ENCODE measurements around the gene ZFP82.

ZFP82 gene

DNA sequence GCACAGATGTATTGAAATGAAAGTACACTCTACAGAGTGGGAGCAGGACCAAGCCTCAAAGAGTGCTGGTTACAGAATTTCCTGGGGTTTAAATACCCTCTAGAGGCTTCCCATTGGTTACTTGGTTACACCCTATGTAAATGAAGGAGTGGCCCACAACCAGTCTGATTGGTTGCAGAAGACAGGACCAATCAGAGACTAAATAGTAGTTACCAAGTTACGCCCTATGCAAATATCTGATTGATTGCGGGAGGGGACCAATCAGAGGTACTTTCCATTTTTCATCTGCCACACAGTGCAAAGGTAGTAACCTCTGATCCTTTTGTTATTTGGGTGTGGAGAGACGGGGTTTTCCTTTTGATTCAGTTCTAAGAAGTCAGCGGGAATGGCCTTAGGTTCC, 5.5 kb upstream of the ZFP82 start:
- Histone ChIP-seq H3K4me3 (ENCODE audit: low read length) (no peak overlapping the region), H3K4me2 (ENCODE audit: low read depth, low read length) (no peak overlapping the region), H3K9me2 (replicated peaks; ENCODE audit: insufficient read depth, low read length) (no peaks in the 10 kb centered on the region), H3K4me1 (ENCODE audit: low read length) (no peaks in the 10 kb centered on the region), H3F3A (ENCODE audit: insufficient read depth, low read length) (no peaks in the 10 kb centered on the region), H3K27ac (ENCODE audit: low read length) (no peak overlapping the region), H3K27me3 (replicated peaks; ENCODE audit: insufficient read depth, low read length) (no peaks in the 10 kb centered on the region), H3K79me2 (ENCODE audit: low read length) (no peaks in the 10 kb centered on the region), H3K9ac (ENCODE audit: low read length) (no peak overlapping the region), H2AFZ (ENCODE audit: low read length) (no peak overlapping the region), H3K36me3 (replicated peaks; ENCODE audit: insufficient read depth, low read length) (no peaks in the 10 kb centered on the region), H3K9me3 (replicated peaks; ENCODE audit: insufficient read depth, low read length) (no peaks in the 10 kb centered on the region; the same call in 1 of the 2 replicates), H4K20me1 (ENCODE audit: insufficient read depth, low read length) (no peaks in the 10 kb centered on the region)
- DNase-seq: no peak
- TF ChIP-seq, protein P1, sequence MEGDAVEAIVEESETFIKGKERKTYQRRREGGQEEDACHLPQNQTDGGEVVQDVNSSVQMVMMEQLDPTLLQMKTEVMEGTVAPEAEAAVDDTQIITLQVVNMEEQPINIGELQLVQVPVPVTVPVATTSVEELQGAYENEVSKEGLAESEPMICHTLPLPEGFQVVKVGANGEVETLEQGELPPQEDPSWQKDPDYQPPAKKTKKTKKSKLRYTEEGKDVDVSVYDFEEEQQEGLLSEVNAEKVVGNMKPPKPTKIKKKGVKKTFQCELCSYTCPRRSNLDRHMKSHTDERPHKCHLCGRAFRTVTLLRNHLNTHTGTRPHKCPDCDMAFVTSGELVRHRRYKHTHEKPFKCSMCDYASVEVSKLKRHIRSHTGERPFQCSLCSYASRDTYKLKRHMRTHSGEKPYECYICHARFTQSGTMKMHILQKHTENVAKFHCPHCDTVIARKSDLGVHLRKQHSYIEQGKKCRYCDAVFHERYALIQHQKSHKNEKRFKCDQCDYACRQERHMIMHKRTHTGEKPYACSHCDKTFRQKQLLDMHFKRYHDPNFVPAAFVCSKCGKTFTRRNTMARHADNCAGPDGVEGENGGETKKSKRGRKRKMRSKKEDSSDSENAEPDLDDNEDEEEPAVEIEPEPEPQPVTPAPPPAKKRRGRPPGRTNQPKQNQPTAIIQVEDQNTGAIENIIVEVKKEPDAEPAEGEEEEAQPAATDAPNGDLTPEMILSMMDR (IDR thresholded peaks at IDR 0.05; ENCODE audit: low read length): no peak
- TF ChIP-seq EZH2 (optimal IDR thresholded peaks at IDR 0.05; ENCODE audit: low read depth, low read length): no peak

DNA sequence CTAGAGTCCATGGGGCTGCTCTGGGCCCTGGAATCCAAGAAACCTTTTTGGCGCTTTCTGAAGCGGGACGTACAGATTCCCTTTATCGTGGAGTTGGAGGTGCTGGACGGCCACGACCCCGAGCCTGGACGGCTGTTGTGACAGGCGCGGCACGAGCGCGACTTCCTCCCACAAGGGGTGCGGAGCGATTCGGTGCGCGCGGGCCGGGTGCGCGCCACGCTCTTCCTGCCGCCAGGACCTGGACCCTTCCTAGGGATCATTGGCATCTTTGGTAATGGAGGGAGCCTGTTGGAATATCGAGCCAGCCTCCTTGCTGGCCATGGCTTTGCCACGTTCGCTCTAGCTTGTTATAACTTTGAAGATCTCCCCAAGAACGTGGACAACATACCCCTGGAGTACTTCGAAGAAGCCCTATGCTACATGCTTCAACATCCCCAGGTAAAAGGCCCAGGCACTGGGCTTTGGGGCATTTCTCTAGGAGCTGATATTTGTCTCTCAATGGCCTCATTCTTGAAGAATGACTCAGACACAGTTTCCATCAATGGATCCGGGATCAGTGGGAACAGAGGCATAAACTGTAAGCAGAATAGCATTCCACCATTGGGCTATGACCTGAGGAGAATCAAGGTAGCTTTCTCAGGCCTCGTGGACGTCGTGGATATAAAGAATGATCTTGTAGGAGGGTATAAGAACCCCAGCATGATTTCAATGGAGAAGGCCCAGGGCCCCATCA, 3.5 kb upstream of the ZFP82 start:
- H3K4me2 ChIP-seq (ENCODE audit: low read depth, low read length): no peak overlapping the region
- H3K9me2 ChIP-seq (replicated peaks; ENCODE audit: insufficient read depth, low read length): no peaks in the 10 kb centered on the region
- no peak overlapping the region for H3K27ac ChIP-seq (ENCODE audit: low read length)
- H3K4me1 ChIP-seq (ENCODE audit: low read length): no peaks in the 10 kb centered on the region
- no peaks in the 10 kb centered on the region for H3K27me3 ChIP-seq (replicated peaks; ENCODE audit: insufficient read depth, low read length)
- no peak overlapping the region for H3K9ac ChIP-seq (ENCODE audit: low read length)
- TF ChIP-seq EZH2phosphoT487 (IDR thresholded peaks at IDR 0.05; ENCODE audit: low read length): no peak
- TF ChIP-seq EZH2 (optimal IDR thresholded peaks at IDR 0.05; ENCODE audit: low read depth, low read length): no peak
- TF ChIP-seq, protein P1 (IDR thresholded peaks at IDR 0.05; ENCODE audit: low read length): no peak
- H2AFZ ChIP-seq (ENCODE audit: low read length): no peak overlapping the region
- H3K9me3 ChIP-seq (replicated peaks; ENCODE audit: insufficient read depth, low read length): no peaks in the 10 kb centered on the region; the same call in 1 of the 2 replicates
- no peak for DNase-seq
- no peaks in the 10 kb centered on the region for H3K79me2 ChIP-seq (ENCODE audit: low read length)
- H4K20me1 ChIP-seq (ENCODE audit: insufficient read depth, low read length): no peaks in the 10 kb centered on the region
- no peaks in the 10 kb centered on the region for H3K36me3 ChIP-seq (replicated peaks; ENCODE audit: insufficient read depth, low read length)
- H3K4me3 ChIP-seq (ENCODE audit: low read length): no peak overlapping the region
- H3F3A ChIP-seq (ENCODE audit: insufficient read depth, low read length): no peaks in the 10 kb centered on the region

DNA sequence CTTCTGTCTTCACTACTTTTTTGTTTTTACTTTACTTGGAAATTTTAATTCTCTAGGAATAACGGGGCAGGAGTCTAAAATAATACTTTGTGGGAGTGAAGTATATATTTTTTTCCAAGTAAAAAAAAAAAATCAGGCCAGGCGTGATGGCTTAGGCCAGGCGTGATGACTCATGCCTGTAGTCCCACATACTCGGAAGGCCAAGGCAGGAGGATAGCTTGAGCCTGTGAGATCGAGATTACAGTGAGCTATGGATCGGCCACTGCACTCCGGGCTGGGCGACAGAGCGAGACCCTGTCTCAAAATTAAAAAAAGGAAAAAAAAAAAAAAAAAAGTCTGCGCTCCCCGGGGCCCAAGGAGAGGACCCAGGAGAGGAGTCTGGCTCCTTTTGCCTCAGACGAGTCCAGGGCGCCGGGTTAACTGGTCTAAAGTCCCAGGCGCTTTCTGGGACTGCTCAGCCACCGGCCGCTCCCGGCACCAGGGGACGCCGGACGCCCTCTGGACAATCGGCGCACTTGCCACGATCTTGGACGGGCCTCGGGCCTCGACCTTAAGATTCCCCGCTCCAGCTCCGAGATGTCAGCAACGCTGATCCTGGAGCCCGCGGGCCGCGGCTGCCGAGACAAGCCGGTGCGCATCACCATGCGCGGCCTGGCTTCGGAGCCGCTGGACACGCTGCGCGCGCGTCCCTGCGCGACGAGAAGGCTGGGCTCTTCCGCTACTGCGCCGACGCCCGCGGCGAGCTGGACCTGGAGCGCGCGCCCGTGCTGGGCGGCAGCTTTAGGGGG, 2.7 kb upstream of the ZFP82 start:
- Histone ChIP-seq H3K27ac (ENCODE audit: low read length) (no peak overlapping the region), H3K9me3 (replicated peaks; ENCODE audit: insufficient read depth, low read length) (no peaks in the 10 kb centered on the region; the same call in 1 of the 2 replicates), H3K9me2 (replicated peaks; ENCODE audit: insufficient read depth, low read length) (no peaks in the 10 kb centered on the region), H4K20me1 (ENCODE audit: insufficient read depth, low read length) (no peaks in the 10 kb centered on the region), H2AFZ (ENCODE audit: low read length) (no peak overlapping the region), H3K4me3 (ENCODE audit: low read length) (no peak overlapping the region), H3K4me2 (ENCODE audit: low read depth, low read length) (no peak overlapping the region), H3K36me3 (replicated peaks; ENCODE audit: insufficient read depth, low read length) (no peaks in the 10 kb centered on the region), H3K9ac (ENCODE audit: low read length) (no peak overlapping the region), H3K4me1 (ENCODE audit: low read length) (no peaks in the 10 kb centered on the region), H3K27me3 (replicated peaks; ENCODE audit: insufficient read depth, low read length) (no peaks in the 10 kb centered on the region), H3K79me2 (ENCODE audit: low read length) (no peaks in the 10 kb centered on the region), H3F3A (ENCODE audit: insufficient read depth, low read length) (no peaks in the 10 kb centered on the region)
- DNase-seq: no peak
- TF ChIP-seq, protein P1 (IDR thresholded peaks at IDR 0.05; ENCODE audit: low read length): no peak
- no peak for TF ChIP-seq EZH2 (optimal IDR thresholded peaks at IDR 0.05; ENCODE audit: low read depth, low read length)
- no peak for TF ChIP-seq EZH2phosphoT487 (IDR thresholded peaks at IDR 0.05; ENCODE audit: low read length)

All from MM.1S (cell line).